Measurements from ENCODE around the gene TCEAL1. TPM values are rescaled to one million over a fixed set of nuclear protein-coding genes. Genes with fewer than 3 reads are reported as not detected.
"Not testable (repeated sequence)": the region's sequence is repeated elsewhere in the genome, so short reads cannot be mapped to it uniquely, and the experiment has no call there.

Gene TCEAL1
- total RNA-seq, 1 donor from 2014 or later = 25.5 TPM

- intact Hi-C loops (cut with DNase I) = no loop called here
- ATAC-seq (no peak), DNase-seq (no peak)
- peak overlapping the region; percentile 86 for H3K27ac ChIP-seq
- peak overlapping the region; percentile 67 for H3K4me3 ChIP-seq
- no peaks in the 10 kb centered on the region for H3K36me3 ChIP-seq
- TF ChIP-seq CTCF (IDR thresholded peaks at IDR 0.05) = no peak
- no peaks in the 10 kb centered on the region for H3K27me3 ChIP-seq (ENCODE audit: low read depth)
- peaks cover 5% of the 10 kb centered on the region for H3K4me1 ChIP-seq
- H3K9me3 ChIP-seq = no peaks in the 10 kb centered on the region
Observed at GRCh38 chrX:103630171-103630511, 1.4 kb downstream of the TCEAL1 start.

GRCh38 chrX:103631145-103631544 lies 2.4 kb downstream of the TCEAL1 start:
- no peaks in the 10 kb centered on the region for H3K36me3 ChIP-seq
- no peaks in the 10 kb centered on the region for H3K9me3 ChIP-seq
- no peak overlapping the region for H3K27ac ChIP-seq
- no peak overlapping the region for H3K4me3 ChIP-seq
- DNase-seq (no peak), ATAC-seq (no peak)
- H3K4me1 ChIP-seq = peaks cover 5% of the 10 kb centered on the region
- TF ChIP-seq CTCF (IDR thresholded peaks at IDR 0.05) = no peak
- no peaks in the 10 kb centered on the region for H3K27me3 ChIP-seq (ENCODE audit: low read depth)
- intact Hi-C loops (cut with DNase I) = no loop called here

- TF ChIP-seq CTCF (IDR thresholded peaks at IDR 0.05) = no peak
- H3K27ac ChIP-seq = no peak overlapping the region
- no peaks in the 10 kb centered on the region for H3K9me3 ChIP-seq
- H3K4me1 ChIP-seq = no peaks in the 10 kb centered on the region
- DNase-seq (no peak), ATAC-seq (no peak)
- intact Hi-C loops (cut with DNase I) = no loop called here
- H3K27me3 ChIP-seq (ENCODE audit: low read depth) = no peaks in the 10 kb centered on the region
- no peaks in the 10 kb centered on the region for H3K36me3 ChIP-seq
- H3K4me3 ChIP-seq = no peak overlapping the region
Observed at GRCh38 chrX:103635436-103635835, 6.7 kb downstream of the TCEAL1 start.

- Histone ChIP-seq H3K9me3 (no peaks in the 10 kb centered on the region), H3K36me3 (no peaks in the 10 kb centered on the region), H3K27me3 (ENCODE audit: low read depth) (no peaks in the 10 kb centered on the region), H3K4me3 (no peak overlapping the region), H3K27ac (no peak overlapping the region), H3K4me1 (no peaks in the 10 kb centered on the region)
- DNase-seq (no peak), ATAC-seq (no peak)
- TF ChIP-seq CTCF (IDR thresholded peaks at IDR 0.05) = no peak
- intact Hi-C loops (cut with DNase I) = no loop called here
Observed at GRCh38 chrX:103637604-103638338, 9.0 kb downstream of the TCEAL1 start.

- intact Hi-C loops (cut with DNase I); H3K27ac ChIP-seq; DNase-seq; H3K36me3 ChIP-seq; H3K4me3 ChIP-seq; H3K4me1 ChIP-seq; H3K9me3 ChIP-seq; H3K27me3 ChIP-seq (ENCODE audit: low read depth): not testable (repeated sequence)
- ATAC-seq = peak; percentile 49 to 72
Observed at GRCh38 chrX:103638479-103639346, 9.9 kb downstream of the TCEAL1 start.

All from lower lobe of right lung (tissue), 2 donors.